Mammary epithelial cell (primary cell): ENCODE data around the gene ANXA8L1.
"Not testable (repeated sequence)": the region's sequence is repeated elsewhere in the genome, so short reads cannot be mapped to it uniquely, and the experiment has no call there.

ENCODE experiments used
- CTCF ChIP-seq, 2 donors: IDR thresholded peaks in 1 of 2; conservative IDR thresholded peaks in 1 of 2; 2 replicates each; pipeline ENCODE4 v1.5.1; 2011 to 2012; ENCODE audit warnings: inconsistent platforms in 2 of 2, low read length in 2 of 2, mild to moderate bottlenecking in 2 of 2, control low read depth in 1 of 2, low read depth in 1 of 2; ENCODE audit not compliant: insufficient read depth in 1 of 2; ENCODE audit errors: extremely low read depth in 1 of 2
- EZH2 ChIP-seq: IDR thresholded peaks from 2 replicates; pipeline ENCODE4 v1.6.1; 2012; ENCODE audit warnings: low read length, inconsistent platforms, borderline replicate concordance

- TF ChIP-seq CTCF (conservative IDR thresholded peaks at IDR 0.05 in 1 of 2, IDR thresholded peaks at IDR 0.05 in 1 of 2; ENCODE audit: extremely low read depth in 1 of 2, insufficient read depth in 1 of 2, low read depth in 1 of 2, low read length in 2 of 2); EZH2: not testable (repeated sequence)
Measured at GRCh38 chr10:46440942-46441341, 65.4 kb downstream of the ANXA8L1 start.
